Astrocyte of the hippocampus (primary cell): ENCODE results near the gene SPIN2B.
"Not testable (repeated sequence)": the region's sequence is repeated elsewhere in the genome, so short reads cannot be mapped to it uniquely, and the experiment has no call there.

Source experiments
- DNase-seq: peaks from one replicate; pipeline ENCODE4 v3.0.0; 2011; ENCODE audit warnings: low read depth, low spot score

The SPIN2B gene

DNA sequence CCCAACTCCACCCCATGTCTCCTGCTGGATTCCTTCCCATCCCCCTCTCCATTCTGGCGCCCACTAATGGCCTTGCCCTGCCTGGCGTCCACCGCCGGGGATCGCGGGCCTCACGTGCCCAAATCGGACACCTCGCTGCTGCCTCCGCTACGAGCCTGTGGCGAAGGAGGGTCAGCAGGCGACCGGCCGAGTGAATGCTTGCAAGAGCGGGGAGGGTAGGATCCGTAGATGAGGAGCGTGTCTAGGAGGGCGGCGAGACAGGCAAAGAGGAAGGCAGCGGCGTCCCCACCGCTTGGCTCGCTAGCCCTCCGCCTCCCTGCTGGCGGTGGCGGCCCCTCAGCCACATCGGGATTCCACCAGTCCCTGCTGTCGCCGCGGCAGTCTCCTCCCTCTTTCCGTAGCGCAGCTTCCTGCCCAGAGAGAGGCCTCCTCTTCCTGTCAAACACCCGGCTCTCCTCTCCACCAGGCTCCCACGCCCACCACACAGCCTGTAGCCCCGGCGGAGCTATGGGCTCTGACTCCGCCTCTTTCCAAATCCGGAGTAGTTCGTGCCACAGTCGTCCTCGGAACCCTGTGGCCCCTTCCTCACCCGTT is at the start of gene SPIN2B:
TSS of gene SPIN2B (minus strand) at position 387 of the 594 bp plus-strand sequence.
- peak; percentile 87 for DNase-seq

DNA sequence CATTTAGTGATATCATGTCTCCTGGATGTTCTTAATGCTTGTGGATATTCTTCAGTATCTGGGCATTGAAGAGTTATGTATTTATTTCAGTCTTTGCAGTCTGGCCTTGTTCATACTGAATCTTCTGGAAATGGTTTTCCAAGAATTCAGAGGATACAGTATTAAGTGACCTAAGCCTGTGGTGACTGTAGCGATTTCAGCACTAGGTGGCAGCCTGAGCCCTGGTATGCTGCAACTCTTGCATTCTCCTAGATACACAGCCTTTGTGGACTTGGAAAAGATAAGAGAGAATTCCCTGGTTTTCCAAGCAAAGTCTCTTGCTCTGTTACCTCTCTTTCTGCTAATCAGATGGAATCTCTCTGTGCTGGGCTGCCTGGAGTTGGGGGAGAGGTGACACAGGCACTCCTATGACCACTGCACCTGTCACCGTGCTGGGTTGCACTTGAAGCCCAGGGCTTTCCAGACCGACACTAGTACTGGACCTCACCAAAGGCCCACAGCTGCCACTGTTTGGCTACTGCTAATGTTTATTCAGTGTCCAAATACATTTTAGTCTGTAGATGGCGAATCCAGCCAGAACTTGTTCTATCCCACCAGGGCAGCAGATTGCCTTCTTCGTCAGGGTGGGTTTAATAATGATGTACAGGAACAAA is 35.2 kb upstream of the SPIN2B start:
- peak; percentile 39 for DNase-seq

DNA sequence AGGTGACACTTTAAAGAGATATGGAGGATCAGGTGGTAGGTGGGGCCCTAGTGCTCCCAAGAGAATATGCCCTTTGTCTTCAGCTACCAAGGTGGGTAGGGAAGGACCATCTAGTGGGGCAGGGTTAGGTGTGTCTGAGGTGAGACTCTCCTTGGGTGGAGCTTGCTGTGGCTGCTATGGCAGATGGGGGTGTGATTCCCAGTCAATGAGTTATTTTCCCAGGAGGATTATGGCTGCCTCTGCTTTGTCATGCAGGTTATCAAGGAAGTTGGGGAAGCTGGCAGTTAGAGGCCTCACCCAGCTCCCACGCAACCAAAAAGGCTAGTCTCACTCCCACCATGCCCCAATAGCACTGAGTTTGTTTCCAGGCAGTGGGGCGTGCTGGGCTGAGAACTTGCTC is 33.8 kb upstream of the SPIN2B start:
- DNase-seq: no peak

DNA sequence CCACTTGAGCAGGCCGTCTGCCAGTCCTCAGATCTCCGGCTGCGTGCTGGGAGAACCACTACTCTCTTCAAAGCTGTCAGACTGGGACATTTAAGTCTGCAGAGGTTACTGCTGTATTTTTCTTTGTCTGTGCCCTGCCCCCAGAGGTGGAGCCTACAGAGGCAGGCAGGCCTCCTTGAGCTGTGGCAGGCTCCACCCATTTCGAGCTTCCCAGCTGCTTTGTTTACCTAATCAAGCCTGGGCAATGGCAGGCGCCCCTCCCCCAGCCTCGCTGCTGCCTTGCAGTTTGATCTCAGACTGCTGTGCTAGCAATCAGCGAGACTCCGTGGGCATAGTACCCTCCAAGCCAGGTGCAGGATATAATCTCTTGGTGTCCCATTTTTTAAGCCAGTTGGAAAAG is 30.9 kb upstream of the SPIN2B start:
- not testable (repeated sequence) for DNase-seq

DNA sequence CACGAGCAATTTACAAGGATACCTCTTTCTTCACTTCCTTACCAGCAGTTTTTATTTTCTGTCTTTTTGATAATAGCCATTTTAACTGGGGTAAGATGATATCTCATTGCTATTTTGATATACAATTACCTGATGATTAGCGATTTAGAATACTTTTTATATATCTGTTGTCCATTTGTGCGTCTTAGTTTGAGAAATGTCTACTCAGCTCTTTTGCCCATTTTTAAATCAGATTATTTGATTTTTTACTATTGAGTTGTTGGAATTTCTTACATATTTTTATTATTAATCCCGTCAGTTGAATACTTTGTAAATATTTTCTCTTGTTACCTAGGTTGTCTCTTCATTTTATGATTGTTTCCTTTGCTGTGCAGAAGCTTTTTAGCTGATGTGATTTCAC is 17.3 kb upstream of the SPIN2B start:
- no peak for DNase-seq

DNA sequence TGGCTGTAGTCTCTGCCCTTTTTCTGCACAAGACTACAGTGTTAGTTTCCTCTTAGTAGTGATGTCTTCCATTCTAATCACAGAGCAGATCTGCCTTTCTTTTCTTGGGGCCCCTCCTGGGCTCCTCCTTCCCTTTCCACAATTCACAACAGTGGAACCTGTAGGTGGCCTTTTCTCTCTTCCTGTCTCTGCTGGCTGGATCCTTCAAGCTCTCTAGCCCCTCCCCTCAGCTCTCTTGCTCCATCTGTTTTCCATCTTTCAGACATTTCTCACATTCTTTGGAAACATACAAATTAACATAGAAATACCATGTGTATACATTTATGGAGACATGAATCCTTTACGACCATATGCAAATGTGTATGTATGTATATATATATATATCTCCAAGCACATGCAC is 16.2 kb upstream of the SPIN2B start:
- DNase-seq: peak; percentile 4

DNA sequence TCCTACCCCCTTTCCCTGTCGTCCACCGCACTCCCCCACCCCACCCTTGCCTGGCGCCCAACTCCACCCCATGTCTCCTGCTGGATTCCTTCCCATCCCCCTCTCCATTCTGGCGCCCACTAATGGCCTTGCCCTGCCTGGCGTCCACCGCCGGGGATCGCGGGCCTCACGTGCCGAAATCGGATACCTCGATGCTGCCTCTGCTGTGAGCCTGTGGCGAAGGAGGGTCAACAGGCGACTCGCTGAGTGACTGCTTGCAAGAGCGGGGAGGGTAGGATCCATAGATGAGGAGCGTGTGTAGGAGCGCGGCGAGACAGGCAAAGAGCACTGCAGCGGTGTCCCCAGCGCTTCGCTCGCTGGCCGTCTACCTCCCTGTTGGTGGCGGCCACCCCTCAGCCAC is 15.7 kb upstream of the SPIN2B start, which contains the start of gene SPIN2A:
TSS of gene SPIN2A (minus strand) at position 325 of the 400 bp plus-strand sequence. CDS start 800 bp downstream, outside the sequence.
- DNase-seq: peak; percentile 23

DNA sequence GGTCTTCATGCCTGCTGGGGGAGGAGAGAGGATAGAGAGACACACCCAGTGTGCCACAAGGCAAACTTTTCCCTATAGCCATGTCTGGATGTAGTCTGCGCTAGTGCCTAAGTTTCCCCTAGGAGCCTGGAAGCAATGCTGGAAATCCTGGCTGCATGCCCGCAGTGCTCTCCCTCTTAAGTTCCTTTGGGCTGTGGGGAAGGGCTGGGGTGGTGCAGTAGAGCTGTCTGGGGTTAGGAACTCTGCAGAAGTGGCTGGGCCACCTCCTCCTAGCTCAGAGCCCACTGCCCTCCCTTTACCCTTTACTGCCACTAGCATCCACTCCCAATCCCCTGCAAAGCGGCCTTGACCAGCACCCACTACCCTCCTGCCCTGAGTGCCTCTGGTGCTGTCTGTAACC is 15.2 kb upstream of the SPIN2B start:
- DNase-seq: not testable (repeated sequence)

DNA sequence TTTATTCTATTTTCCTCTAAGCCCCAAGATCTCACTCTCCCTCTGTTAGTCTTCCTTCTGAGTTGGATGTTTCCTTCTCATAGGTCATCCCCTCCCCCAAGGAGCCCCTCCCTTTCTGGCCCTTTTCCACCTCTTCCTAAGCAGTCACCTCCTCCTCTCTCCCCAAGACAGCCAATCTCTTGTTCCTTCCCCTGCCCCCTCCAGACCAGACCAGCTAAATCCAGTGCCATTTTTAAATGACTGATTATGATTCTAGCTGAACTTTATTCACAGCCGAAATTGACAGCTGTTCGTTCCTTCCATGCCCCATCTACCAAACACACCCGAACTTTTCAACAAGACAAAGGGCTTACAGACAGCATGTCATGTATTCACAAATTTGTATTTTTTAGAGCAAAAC is 13.9 kb upstream of the SPIN2B start:
- DNase-seq: no peak

DNA sequence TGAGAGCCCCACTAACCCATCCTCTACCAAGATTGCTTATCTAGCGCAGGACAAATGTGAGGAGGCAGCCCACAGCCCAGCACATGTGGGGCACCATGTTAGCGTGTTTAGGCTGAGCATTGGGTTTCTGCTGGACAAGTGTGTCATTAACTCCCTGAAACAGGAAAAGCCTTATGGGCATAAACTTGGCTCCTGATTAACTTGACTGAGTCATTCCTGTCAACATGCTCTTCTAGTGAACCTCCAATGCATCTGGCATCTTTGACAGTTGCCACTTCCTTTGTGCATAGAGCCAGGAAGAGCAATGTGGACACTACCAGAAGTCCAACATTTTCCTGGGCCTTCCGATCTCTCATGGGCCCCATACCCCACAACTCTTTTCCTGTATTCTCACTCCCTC is 13.4 kb upstream of the SPIN2B start:
- no peak for DNase-seq

DNA sequence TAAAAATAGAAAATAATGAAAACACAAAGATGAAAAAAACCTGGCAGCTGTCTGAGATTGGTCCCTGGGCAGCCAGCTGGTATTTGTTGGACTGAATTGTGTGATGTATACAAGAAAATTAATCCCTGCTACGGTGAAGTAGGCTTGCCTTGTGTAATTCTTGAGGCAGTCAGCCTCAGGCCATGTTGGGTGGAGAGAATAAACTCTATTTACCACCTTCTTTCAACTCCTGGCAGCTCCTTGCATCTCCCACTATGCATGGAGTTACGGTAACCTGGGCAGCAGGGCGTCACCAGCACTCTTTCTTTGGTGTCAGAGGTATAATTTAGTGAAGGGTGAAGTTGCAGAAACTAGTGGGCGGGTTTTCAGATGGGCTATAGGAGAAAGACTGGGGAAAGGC is 12.4 kb upstream of the SPIN2B start:
- no peak for DNase-seq

DNA sequence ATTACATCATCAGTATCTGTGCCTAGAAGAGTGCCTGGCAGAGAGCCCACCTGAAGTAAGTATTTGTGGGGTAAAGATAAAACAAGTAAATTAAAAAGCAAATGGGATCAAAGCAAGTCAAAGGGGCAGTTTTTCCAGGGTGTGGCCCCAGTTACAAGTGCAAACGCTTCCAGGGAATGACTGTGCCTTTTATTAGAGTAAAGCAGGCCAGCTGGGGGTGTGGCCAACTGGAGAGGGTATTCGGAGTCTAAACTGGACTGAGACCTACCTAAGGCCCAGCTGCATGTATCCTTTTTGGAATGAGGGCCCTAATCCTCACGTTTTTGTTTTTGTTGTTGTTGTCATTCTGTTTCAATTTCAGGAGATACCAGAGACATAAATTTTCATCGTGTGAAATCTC is 11.9 kb upstream of the SPIN2B start:
- DNase-seq: not testable (repeated sequence)

DNA sequence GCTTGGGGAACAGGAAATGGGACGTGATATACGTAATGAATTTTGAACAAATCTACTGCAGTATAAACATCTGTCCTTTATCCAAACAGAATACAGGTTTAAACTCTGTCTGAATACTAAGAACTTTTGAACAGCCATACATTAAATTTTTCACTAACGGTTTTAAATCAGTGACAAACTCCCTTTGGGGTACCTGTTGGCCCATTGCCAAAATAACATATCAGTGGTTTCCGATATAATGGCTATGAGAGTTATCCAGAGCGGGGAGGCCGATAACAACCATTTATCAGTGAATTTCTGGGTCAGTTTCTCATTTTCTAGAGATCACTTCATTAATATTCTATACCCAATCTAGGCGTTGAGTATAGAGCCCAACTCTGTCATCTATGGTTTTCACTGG is 10.7 kb upstream of the SPIN2B start:
- no peak for DNase-seq

DNA sequence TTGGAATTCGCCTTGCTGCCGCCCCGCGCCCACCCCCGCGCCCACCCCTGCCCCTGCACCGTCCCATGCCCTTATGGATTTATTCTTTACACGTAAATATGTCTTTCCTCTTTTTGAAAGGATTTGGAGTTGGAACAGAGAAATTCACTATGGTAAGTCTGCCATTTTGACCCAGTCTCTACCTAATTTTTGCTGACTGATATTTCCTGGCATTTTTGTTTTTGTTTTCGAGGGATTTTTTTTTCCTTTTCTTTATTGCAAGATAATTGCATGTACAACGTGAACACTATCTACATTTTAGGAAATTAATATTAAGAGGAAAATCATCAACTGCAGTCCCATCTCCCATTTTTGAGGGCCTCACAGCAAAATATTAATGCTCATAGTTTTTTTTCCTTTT is 468 bp upstream of the SPIN2B start:
- DNase-seq: no peak

DNA sequence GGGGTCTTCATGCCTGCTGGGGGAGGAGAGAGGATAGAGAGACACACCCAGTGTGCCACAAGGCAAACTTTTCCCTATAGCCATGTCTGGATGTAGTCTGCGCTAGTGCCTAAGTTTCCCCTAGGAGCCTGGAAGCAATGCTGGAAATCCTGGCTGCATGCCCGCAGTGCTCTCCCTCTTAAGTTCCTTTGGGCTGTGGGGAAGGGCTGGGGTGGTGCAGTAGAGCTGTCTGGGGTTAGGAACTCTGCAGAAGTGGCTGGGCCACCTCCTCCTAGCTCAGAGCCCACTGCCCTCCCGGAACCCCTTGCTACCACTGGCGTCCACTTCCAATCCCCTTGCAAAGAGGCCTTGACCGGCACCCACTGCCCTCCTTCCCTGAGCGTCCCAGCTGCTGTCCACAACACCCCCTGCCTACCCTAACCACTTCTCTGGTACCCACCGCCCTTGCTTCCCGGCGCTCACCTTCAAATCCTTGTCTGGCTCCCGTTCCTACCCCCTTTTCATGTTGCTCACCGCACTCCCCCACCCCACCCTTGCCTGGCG is 658 bp downstream of the SPIN2B start:
- DNase-seq: peak; percentile 20

DNA sequence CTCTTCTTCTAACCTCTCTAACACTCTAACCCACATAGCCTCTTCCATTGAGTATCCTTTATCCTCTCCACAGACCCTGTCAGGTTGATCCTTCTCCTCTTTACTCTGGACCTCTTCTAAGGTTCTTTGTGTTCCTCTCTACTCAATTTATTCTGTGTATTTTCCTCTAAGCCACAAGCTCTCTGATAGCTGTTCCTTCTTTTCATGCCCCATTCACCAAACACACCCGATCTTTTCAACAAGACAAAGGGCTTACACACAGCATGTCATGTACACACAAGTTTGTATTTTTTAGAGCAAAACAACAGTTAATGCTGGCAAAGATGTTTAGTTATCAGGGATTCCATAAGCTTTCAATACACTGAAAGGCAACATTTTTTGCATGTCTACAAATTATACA is 1.9 kb downstream of the SPIN2B start:
- DNase-seq: no peak

DNA sequence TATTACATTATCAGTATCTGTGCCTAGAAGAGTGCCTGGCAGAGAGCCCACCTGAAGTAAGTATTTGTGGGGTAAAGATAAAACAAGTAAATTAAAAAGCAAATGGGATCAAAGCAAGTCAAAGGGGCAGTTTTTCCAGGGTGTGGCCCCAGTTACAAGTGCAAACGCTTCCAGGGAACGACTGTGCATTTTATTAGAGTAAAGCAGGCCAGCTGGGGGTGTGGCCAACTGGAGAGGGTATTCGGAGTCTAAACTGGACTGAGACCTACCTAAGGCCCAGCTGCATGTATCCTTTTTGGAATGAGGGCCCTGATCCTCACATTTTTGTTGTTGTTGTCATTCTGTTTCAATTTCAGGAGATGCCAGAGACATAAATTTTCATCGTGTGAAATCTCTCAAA is 3.8 kb downstream of the SPIN2B start:
- DNase-seq: not testable (repeated sequence)

DNA sequence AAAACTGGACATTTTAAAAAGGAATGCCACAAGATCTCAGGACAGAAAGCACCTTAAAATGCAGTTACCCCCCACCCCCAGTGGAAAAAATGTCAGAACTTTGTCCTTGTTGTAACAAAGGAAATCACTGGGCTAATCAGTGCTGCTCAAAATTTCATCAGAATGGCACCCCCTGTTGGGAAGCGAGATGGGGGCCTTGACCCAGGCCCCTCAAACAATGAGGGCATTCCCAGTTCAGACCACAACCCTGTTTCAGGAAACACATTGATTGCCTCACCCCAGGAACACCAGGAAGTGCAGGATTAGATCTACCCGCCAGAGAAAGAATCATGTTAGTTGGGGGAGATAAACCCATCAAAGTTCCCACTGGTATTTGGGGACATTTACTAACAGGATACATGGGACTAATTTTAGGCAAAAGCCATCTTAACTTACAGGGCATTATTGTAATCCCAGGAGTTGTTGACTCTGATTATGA is 16.4 kb downstream of the SPIN2B start:
- DNase-seq: no peak

DNA sequence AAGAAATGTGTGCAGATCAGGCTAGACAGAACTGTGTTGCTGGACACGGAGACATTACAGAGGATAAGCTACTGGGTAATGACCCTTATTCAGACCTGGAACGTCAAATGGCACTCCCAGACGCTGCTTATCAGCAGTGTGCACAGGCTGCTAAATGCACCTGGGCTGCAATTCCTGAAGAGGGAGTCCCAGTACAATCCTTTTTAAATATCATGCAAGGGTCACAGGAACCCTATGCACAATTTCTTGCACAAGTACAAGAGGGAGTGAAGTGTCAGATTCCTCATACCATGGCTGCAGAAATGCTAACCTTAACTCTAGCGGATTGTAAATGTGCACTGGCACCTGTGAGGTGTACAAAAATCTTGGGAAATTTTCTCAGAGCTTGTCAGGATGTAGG is 16.9 kb downstream of the SPIN2B start:
- no peak for DNase-seq

DNA sequence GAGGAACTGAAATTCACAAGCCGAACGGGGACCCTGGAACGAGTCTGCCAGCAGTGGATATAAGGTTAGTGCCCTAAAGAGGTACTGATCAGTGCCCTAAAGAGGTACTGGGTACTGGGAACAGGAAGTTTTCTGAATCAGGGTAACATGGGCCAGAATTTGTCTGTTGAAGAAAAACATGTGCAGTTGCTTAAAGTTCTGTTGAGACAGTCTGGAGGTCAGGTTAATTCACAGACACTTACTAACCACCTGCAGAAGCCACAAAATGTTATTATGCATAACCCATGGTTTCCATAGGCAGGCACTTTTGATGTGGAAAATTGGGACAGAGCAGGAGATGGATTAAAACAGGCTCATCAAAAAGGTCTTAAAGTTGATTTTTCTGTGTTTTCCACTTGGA is 17.9 kb downstream of the SPIN2B start:
- DNase-seq: no peak

DNA sequence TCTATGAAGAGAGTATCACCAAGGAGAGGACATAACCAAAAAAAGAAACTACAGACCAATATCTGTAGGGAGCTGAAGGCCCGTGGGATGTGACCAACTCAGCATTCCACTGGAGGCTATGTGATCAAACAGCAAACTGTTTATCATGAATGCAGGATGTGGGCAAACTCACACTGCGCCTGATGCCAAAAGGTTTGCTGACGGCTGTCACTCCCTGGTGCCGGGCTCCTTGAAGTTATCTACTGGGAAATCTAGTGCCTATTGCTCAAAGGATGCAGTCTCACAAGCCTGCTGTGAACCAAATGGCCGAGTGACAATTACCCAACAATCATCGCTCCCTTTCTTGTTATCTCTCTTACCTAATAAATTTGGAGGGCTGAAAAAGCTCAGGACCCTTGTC is 18.4 kb downstream of the SPIN2B start:
- not testable (repeated sequence) for DNase-seq

DNA sequence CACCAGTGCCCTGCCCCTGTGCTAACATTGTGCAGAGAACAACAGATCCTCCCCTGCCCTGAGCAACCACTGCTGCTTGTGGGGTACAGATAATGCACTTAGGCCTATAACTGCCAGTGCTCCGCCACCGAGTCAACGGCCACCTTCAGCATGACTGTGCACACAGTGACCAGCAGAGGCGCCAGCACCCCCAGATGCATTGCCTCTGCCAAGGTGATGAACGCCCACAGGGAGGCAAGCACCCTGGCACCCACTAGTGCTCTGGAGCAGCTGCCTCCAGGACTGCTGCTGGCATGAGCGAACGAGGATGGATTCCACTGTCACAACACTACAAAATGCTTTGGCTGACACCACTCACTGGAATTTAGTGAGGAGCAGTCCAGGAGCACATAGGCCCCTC is 38.2 kb downstream of the SPIN2B start:
- DNase-seq: no peak

DNA sequence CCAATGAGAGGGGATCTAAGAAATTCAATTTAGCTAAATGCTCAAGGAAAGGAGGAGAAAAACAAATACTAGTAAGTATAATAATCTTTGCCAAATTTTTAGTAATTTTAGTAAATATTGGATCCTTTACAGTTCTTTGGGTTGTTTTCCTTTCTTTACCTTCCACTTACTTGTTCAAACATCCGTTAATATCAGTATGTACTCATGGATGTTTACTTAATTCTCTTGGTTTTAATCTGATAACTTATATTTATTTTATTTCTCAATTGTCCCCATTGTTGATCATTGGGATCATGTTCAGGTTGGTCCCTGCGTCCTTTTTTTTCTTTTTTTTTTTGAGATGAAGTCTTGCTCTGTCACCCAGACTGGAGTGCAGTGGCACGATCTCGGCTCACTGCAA is 46.9 kb downstream of the SPIN2B start:
- no peak for DNase-seq
